GM23248 (cell line): Measurements from ENCODE around the gene RTRAF. TPM values are rescaled to one million over a fixed set of nuclear protein-coding genes. Genes with fewer than 3 reads are reported as not detected.

Source experiments
- DNase-seq: peaks from one replicate; pipeline ENCODE4 v3.0.0-alpha.2; 2015
- H2AFZ ChIP-seq: fragments of 200-600 bp; sonication (generic); 2 replicates; pipeline ENCODE4 v1.6.1; 2016; ENCODE audit warnings: antibody characterized with exemption
- H3F3A ChIP-seq: fragments of 200-600 bp; sonication (generic); 2 replicates; pipeline ENCODE4 v1.6.1; 2016; ENCODE audit warnings: mild to moderate bottlenecking, antibody characterized with exemption, mixed run types; ENCODE audit not compliant: insufficient read depth
- H3K27ac ChIP-seq: fragments of 200-600 bp; sonication (generic); 2 replicates; pipeline ENCODE4 v1.5.1; 2016; ENCODE audit warnings: mild to moderate bottlenecking
- H3K27me3 ChIP-seq: fragments of 200-600 bp; sonication (generic); replicated peaks from 2 replicates; pipeline ENCODE4 v1.6.1; 2016; ENCODE audit warnings: mild to moderate bottlenecking; ENCODE audit not compliant: insufficient read depth
- H3K36me3 ChIP-seq: fragments of 200-600 bp; sonication (generic); 2 replicates; pipeline ENCODE4 v1.6.1; 2016; ENCODE audit warnings: low read depth, mild to moderate bottlenecking
- H3K4me1 ChIP-seq: fragments of 200-600 bp; sonication (generic); 2 replicates; pipeline ENCODE4 v1.6.1; 2016; ENCODE audit warnings: mild to moderate bottlenecking; ENCODE audit not compliant: insufficient read depth
- H3K4me2 ChIP-seq: fragments of 200-600 bp; sonication (generic); one replicate; pipeline ENCODE4 v1.6.1; 2016; ENCODE audit warnings: mild to moderate bottlenecking; ENCODE audit not compliant: unreplicated experiment
- H3K4me3 ChIP-seq: fragments of 200-600 bp; sonication (generic); 2 replicates; pipeline ENCODE4 v1.5.1; 2016; ENCODE audit warnings: mild to moderate bottlenecking
- H3K79me2 ChIP-seq: fragments of 200-600 bp; sonication (generic); 2 replicates; pipeline ENCODE4 v1.6.1; 2016; ENCODE audit warnings: mild to moderate bottlenecking; ENCODE audit not compliant: insufficient read depth
- H3K9ac ChIP-seq: fragments of 200-600 bp; sonication (generic); 2 replicates; pipeline ENCODE4 v1.6.1; 2016; ENCODE audit warnings: mild to moderate bottlenecking
- H3K9me2 ChIP-seq: fragments of 200-600 bp; sonication (generic); 2 replicates; pipeline ENCODE4 v1.6.1; 2016; ENCODE audit warnings: mixed run types, mild to moderate bottlenecking, moderate library complexity; ENCODE audit not compliant: insufficient read depth
- H3K9me3 ChIP-seq: fragments of 200-600 bp; sonication (generic); one replicate; pipeline ENCODE4 v1.6.1; 2017; ENCODE audit warnings: low read depth
- H4K20me1 ChIP-seq: fragments of 200-600 bp; sonication (generic); 2 replicates; pipeline ENCODE4 v1.6.0; 2016; ENCODE audit not compliant: insufficient read depth
- EZH2 ChIP-seq: fragments of 200-600 bp; sonication (generic); IDR thresholded peaks from 2 replicates; pipeline ENCODE4 v1.6.1; 2018; ENCODE audit warnings: antibody characterized with exemption, mild to moderate bottlenecking; ENCODE audit not compliant: insufficient read depth, poor library complexity, severe bottlenecking
- EZH2phosphoT487 ChIP-seq: fragments of 200-600 bp; sonication (generic); IDR thresholded peaks from 2 replicates; pipeline ENCODE4 v1.6.1; 2018; ENCODE audit warnings: antibody characterized with exemption, moderate library complexity, mild to moderate bottlenecking, low read depth; ENCODE audit not compliant: insufficient read depth
- WGBS, 2 experiments: methylation state at CpG; one replicate each; pipeline ENCODE4 v1.1.6; 2015 to 2017; ENCODE audit warnings: low lambda C conversion rate in 2 of 2, low coverage in 1 of 2; ENCODE audit errors: missing lambda C conversion rate in 2 of 2; 5-methylcytosine and 5-hydroxymethylcytosine counted together
- in situ Hi-C: fragments of 300-500 bp; cut with MboI; formaldehyde crosslinking; loops from 2 replicates; pipeline ENCODE4 v1.15.0; 2020
- polyA plus RNA-seq: library from polyadenylated mRNA; unstranded; fragments of >200 nt; fragmentation: Nextera tagmentation; extraction: Ambion mirVana; gene quantifications from 2 replicates; pipeline ENCODE4 v1.2.1, GENCODE V29; 2016
- total RNA-seq: library from RNA; depleted of rRNA; stranded (reverse); fragments of >200 nt; shearing (Covaris generic); gene quantifications from 2 replicates; pipeline ENCODE4 v1.2.3, GENCODE V29; 2014

RTRAF gene
- total and polyA plus RNA-seq, 2 experiments from 2014 or later, result 99.9 to 270 TPM

- Histone ChIP-seq H3K9ac (no peak overlapping the region), H3K36me3 (peaks cover 6% of the 10 kb centered on the region), H3K4me1 (peaks cover 20% of the 10 kb centered on the region), H3K9me3 (no peaks in the 10 kb centered on the region), H3K79me2 (no peaks in the 10 kb centered on the region), H3K27ac (no peak overlapping the region), H3K9me2 (no peaks in the 10 kb centered on the region), H2AFZ (no peak overlapping the region), H3F3A (peaks cover 21% of the 10 kb centered on the region; the same call in 1 of the 2 replicates), H4K20me1 (no peaks in the 10 kb centered on the region), H3K4me2 (no peak overlapping the region), H3K27me3 (no peaks in the 10 kb centered on the region), H3K4me3 (no peak overlapping the region)
- no peak for DNase-seq
- in situ Hi-C loops, result no loop called here
- TF ChIP-seq EZH2 (no peak), EZH2phosphoT487 (no peak)
Observed at GRCh38 chr14:51960866-51961265, 28.5 kb upstream of the RTRAF start.

GRCh38 chr14:51962711-51963110 lies 26.6 kb upstream of the RTRAF start:
- Histone ChIP-seq H3K9me3 (no peaks in the 10 kb centered on the region), H3K9me2 (no peaks in the 10 kb centered on the region), H3F3A (peaks cover 20% of the 10 kb centered on the region; the same call in 1 of the 2 replicates), H4K20me1 (no peaks in the 10 kb centered on the region), H3K79me2 (no peaks in the 10 kb centered on the region), H3K4me3 (no peak overlapping the region), H3K4me2 (peak overlapping the region; percentile 32), H3K36me3 (peaks cover 6% of the 10 kb centered on the region), H3K4me1 (peaks cover 27% of the 10 kb centered on the region), H2AFZ (no peak overlapping the region), H3K27ac (no peak overlapping the region), H3K9ac (no peak overlapping the region), H3K27me3 (no peaks in the 10 kb centered on the region)
- DNase-seq, result peak; percentile 24
- in situ Hi-C loops, result no loop called here
- no peak for TF ChIP-seq EZH2
- TF ChIP-seq EZH2phosphoT487, result no peak
- WGBS, 2 experiments, result 45 to 49% methylated on average over 3 of the region's 3 CpGs

- no peaks in the 10 kb centered on the region for H4K20me1 ChIP-seq
- H3K4me3 ChIP-seq, result no peak overlapping the region
- H3K4me1 ChIP-seq, result peaks cover 27% of the 10 kb centered on the region
- no peak for DNase-seq
- no peak overlapping the region for H3K4me2 ChIP-seq
- peaks cover 6% of the 10 kb centered on the region for H3K36me3 ChIP-seq
- WGBS, 2 experiments, result 66 to 74% methylated on average over 4 of the region's 4 CpGs
- H3K9ac ChIP-seq, result no peak overlapping the region
- peaks cover 15% of the 10 kb centered on the region; the same call in 1 of the 2 replicates for H3F3A ChIP-seq
- no peaks in the 10 kb centered on the region for H3K27me3 ChIP-seq
- in situ Hi-C loops, result no loop called here
- no peaks in the 10 kb centered on the region for H3K9me3 ChIP-seq
- TF ChIP-seq EZH2phosphoT487 (no peak), EZH2 (no peak)
- H2AFZ ChIP-seq, result no peak overlapping the region; the same call in 1 of the 2 replicates
- no peaks in the 10 kb centered on the region for H3K9me2 ChIP-seq
- H3K27ac ChIP-seq, result no peak overlapping the region
- no peaks in the 10 kb centered on the region for H3K79me2 ChIP-seq
Observed at GRCh38 chr14:51963286-51963685, 26.1 kb upstream of the RTRAF start.

GRCh38 chr14:51967521-51967920 lies 21.8 kb upstream of the RTRAF start:
- TF ChIP-seq EZH2, result no peak
- in situ Hi-C loops, result no loop called here
- no peaks in the 10 kb centered on the region for H3K9me3 ChIP-seq
- H3K36me3 ChIP-seq, result no peaks in the 10 kb centered on the region
- H3K4me3 ChIP-seq, result no peak overlapping the region
- H3K9ac ChIP-seq, result no peak overlapping the region
- peaks cover 8% of the 10 kb centered on the region; the same call in 1 of the 2 replicates for H3F3A ChIP-seq
- H3K27ac ChIP-seq, result no peak overlapping the region
- peak; percentile 43 for DNase-seq
- H4K20me1 ChIP-seq, result no peaks in the 10 kb centered on the region
- no peaks in the 10 kb centered on the region for H3K79me2 ChIP-seq
- H3K4me2 ChIP-seq, result no peak overlapping the region
- no peaks in the 10 kb centered on the region for H3K27me3 ChIP-seq
- 61 to 66% methylated on average over 2 of the region's 2 CpGs for WGBS, 2 experiments
- H3K4me1 ChIP-seq, result peaks cover 17% of the 10 kb centered on the region
- H3K9me2 ChIP-seq, result no peaks in the 10 kb centered on the region
- H2AFZ ChIP-seq, result no peak overlapping the region
